WTC11 (cell line): Measurements from ENCODE around the gene ASPHD1. TPM values are rescaled to one million over a fixed set of nuclear protein-coding genes. Genes with fewer than 3 reads are reported as not detected.

Experiments
- ATAC-seq: fragments of 200-7000 bp; cut with Tn5 transposase; 2 replicates; pipeline ENCODE4 v1.10.0; 2021; ENCODE audit warnings: mild to moderate bottlenecking, moderate library complexity
- CTCF ChIA-PET: fragments of 300-600 bp; sonication (Branson Sonifier 250); formaldehyde crosslinking; loops from one replicate; lab custom pipeline; 2021; ENCODE audit warnings: antibody characterized with exemption; lab: Charles Lee
- POLR2A ChIA-PET: fragments of 350-600 bp; sonication (Branson Sonifier 250); formaldehyde crosslinking; loops from one replicate; lab custom pipeline; 2021; ENCODE audit warnings: antibody characterized with exemption; lab: Charles Lee
- DNase-seq: peaks from one replicate; pipeline ENCODE4 v3.0.0; 2021; ENCODE audit warnings: low spot score
- H3K27ac Mint-ChIP-seq: 2 replicates; pipeline ENCODE4 v1.8.0; 2021; ENCODE audit warnings: mixed read lengths
- H3K27me3 Mint-ChIP-seq: 2 replicates; pipeline ENCODE4 v1.8.0; 2021; ENCODE audit warnings: low read depth, mild to moderate bottlenecking, moderate library complexity, mixed read lengths
- H3K36me3 Mint-ChIP-seq: 2 replicates; pipeline ENCODE4 v1.8.0; 2021; ENCODE audit warnings: mixed read lengths
- H3K4me1 Mint-ChIP-seq: 2 replicates; pipeline ENCODE4 v1.8.0; 2022; ENCODE audit warnings: mixed read lengths
- H3K4me3 Mint-ChIP-seq: 2 replicates; pipeline ENCODE4 v1.8.0; 2021; ENCODE audit warnings: mild to moderate bottlenecking, moderate library complexity, mixed read lengths
- H3K9me3 Mint-ChIP-seq: 2 replicates; pipeline ENCODE4 v1.8.0; 2021; ENCODE audit warnings: mixed read lengths
- FOXP4 ChIP-seq: sonication (generic); formaldehyde crosslinking; IDR thresholded peaks from 2 replicates; pipeline ENCODE4 v1.8.0; 2022; ENCODE audit warnings: mild to moderate bottlenecking, missing genetic modification reagents
- GABPB1 ChIP-seq: sonication (generic); formaldehyde crosslinking; IDR thresholded peaks from 2 replicates; pipeline ENCODE4 v1.8.1; 2023; ENCODE audit warnings: mild to moderate bottlenecking, missing genetic modification reagents
- GRHL2 ChIP-seq: fragments of 250-450 bp; sonication (Bioruptor Pico); IDR thresholded peaks from 2 replicates; pipeline ENCODE4 v1.8.0; 2022; ENCODE audit warnings: mild to moderate bottlenecking, moderate library complexity; ENCODE audit not compliant: insufficient replicate concordance, severe bottlenecking
- NFYB ChIP-seq: sonication (generic); formaldehyde crosslinking; conservative IDR thresholded peaks from 2 replicates; pipeline ENCODE4 v1.8.0; 2022; ENCODE audit warnings: low read depth, missing genetic modification reagents
- NR2C2 ChIP-seq: sonication (generic); formaldehyde crosslinking; IDR thresholded peaks from 2 replicates; pipeline ENCODE4 v1.8.0; 2022; ENCODE audit warnings: mild to moderate bottlenecking, missing genetic modification reagents
- SP1 ChIP-seq: sonication (generic); formaldehyde crosslinking; conservative IDR thresholded peaks from 2 replicates; pipeline ENCODE4 v1.8.1; 2022; ENCODE audit warnings: missing genetic modification reagents
- TCF7 ChIP-seq: sonication (generic); formaldehyde crosslinking; IDR thresholded peaks from 2 replicates; pipeline ENCODE4 v1.8.0; 2022; ENCODE audit warnings: mild to moderate bottlenecking, low read depth, missing genetic modification reagents, moderate library complexity
- TEAD4 ChIP-seq: sonication (generic); formaldehyde crosslinking; IDR thresholded peaks from 2 replicates; pipeline ENCODE4 v1.8.0; 2022; ENCODE audit warnings: mild to moderate bottlenecking, missing genetic modification reagents
- total RNA-seq: library from RNA; stranded (reverse); gene quantifications from 3 replicates; pipeline ENCODE4 v1.2.3, GENCODE V29; 2021
- TF ChIP-seq, protein P1 (sequence below): fragments of 200-600 bp; IDR thresholded peaks from 2 replicates; pipeline ENCODE4 v1.8.0; 2022; ENCODE audit warnings: antibody characterized with exemption
- TF ChIP-seq, protein P2 (sequence below): fragments of 250-450 bp; sonication (Bioruptor Pico); IDR thresholded peaks from 2 replicates; pipeline ENCODE4 v1.9.0; 2021; ENCODE audit warnings: mild to moderate bottlenecking, borderline replicate concordance
- TF ChIP-seq, protein P3 (sequence below): sonication (generic); formaldehyde crosslinking; IDR thresholded peaks from 2 replicates; pipeline ENCODE4 v1.8.0; 2023; ENCODE audit warnings: missing genetic modification reagents, mild to moderate bottlenecking, borderline replicate concordance
- TF ChIP-seq, protein P4 (sequence below): fragments of 250-450 bp; sonication (Bioruptor Pico); conservative IDR thresholded peaks from 2 replicates; pipeline ENCODE4 v1.9.0; 2021; ENCODE audit warnings: mild to moderate bottlenecking

ASPHD1 gene
- total RNA-seq, 1 experiment from 2014 or later, result 26.9 TPM

DNA sequence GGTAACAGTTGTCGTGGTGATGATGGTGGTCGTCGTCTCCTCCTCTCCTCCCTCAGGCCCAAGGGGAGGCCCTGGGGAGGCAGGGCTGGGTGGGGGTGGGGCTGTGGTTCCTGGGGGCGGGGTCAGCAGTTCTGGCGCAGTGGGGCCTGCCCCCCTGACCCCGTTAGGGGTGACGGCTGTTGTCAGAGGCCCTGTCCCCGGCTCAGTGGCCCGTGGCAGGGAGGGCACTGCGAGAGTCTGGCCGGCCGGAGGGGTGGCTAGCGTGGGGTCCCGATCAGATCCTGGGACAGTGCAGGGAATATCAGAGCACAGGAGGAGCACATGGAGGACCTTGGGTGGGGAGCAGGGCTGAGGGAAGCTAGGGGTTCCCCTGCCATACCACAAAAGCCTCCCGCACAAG is 3.4 kb upstream of the ASPHD1 start:
- Mint-ChIP-seq H3K4me1 (peaks cover 35% of the 10 kb centered on the region), H3K36me3 (peaks cover 11% of the 10 kb centered on the region; the same call in 1 of the 2 replicates), H3K4me3 (no peak overlapping the region), H3K27ac (no peak overlapping the region), H3K27me3 (no peaks in the 10 kb centered on the region), H3K9me3 (no peaks in the 10 kb centered on the region)
- ATAC-seq, result no peak
- TF ChIP-seq TEAD4 (CRISPR knock-in tag) (no peak), NR2C2 (CRISPR knock-in tag) (no peak), SP1 (CRISPR knock-in tag) (no peak), NFYB (CRISPR knock-in tag) (no peak), GABPB1 (CRISPR knock-in tag) (no peak), TCF7 (no peak), FOXP4 (CRISPR knock-in tag) (no peak), GRHL2 (CRISPR knock-in tag) (no peak)
- TF ChIP-seq, protein P1, sequence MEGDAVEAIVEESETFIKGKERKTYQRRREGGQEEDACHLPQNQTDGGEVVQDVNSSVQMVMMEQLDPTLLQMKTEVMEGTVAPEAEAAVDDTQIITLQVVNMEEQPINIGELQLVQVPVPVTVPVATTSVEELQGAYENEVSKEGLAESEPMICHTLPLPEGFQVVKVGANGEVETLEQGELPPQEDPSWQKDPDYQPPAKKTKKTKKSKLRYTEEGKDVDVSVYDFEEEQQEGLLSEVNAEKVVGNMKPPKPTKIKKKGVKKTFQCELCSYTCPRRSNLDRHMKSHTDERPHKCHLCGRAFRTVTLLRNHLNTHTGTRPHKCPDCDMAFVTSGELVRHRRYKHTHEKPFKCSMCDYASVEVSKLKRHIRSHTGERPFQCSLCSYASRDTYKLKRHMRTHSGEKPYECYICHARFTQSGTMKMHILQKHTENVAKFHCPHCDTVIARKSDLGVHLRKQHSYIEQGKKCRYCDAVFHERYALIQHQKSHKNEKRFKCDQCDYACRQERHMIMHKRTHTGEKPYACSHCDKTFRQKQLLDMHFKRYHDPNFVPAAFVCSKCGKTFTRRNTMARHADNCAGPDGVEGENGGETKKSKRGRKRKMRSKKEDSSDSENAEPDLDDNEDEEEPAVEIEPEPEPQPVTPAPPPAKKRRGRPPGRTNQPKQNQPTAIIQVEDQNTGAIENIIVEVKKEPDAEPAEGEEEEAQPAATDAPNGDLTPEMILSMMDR, result no peak
- TF ChIP-seq, protein P2, sequence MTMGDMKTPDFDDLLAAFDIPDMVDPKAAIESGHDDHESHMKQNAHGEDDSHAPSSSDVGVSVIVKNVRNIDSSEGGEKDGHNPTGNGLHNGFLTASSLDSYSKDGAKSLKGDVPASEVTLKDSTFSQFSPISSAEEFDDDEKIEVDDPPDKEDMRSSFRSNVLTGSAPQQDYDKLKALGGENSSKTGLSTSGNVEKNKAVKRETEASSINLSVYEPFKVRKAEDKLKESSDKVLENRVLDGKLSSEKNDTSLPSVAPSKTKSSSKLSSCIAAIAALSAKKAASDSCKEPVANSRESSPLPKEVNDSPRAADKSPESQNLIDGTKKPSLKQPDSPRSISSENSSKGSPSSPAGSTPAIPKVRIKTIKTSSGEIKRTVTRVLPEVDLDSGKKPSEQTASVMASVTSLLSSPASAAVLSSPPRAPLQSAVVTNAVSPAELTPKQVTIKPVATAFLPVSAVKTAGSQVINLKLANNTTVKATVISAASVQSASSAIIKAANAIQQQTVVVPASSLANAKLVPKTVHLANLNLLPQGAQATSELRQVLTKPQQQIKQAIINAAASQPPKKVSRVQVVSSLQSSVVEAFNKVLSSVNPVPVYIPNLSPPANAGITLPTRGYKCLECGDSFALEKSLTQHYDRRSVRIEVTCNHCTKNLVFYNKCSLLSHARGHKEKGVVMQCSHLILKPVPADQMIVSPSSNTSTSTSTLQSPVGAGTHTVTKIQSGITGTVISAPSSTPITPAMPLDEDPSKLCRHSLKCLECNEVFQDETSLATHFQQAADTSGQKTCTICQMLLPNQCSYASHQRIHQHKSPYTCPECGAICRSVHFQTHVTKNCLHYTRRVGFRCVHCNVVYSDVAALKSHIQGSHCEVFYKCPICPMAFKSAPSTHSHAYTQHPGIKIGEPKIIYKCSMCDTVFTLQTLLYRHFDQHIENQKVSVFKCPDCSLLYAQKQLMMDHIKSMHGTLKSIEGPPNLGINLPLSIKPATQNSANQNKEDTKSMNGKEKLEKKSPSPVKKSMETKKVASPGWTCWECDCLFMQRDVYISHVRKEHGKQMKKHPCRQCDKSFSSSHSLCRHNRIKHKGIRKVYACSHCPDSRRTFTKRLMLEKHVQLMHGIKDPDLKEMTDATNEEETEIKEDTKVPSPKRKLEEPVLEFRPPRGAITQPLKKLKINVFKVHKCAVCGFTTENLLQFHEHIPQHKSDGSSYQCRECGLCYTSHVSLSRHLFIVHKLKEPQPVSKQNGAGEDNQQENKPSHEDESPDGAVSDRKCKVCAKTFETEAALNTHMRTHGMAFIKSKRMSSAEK, result no peak
- TF ChIP-seq, protein P3, sequence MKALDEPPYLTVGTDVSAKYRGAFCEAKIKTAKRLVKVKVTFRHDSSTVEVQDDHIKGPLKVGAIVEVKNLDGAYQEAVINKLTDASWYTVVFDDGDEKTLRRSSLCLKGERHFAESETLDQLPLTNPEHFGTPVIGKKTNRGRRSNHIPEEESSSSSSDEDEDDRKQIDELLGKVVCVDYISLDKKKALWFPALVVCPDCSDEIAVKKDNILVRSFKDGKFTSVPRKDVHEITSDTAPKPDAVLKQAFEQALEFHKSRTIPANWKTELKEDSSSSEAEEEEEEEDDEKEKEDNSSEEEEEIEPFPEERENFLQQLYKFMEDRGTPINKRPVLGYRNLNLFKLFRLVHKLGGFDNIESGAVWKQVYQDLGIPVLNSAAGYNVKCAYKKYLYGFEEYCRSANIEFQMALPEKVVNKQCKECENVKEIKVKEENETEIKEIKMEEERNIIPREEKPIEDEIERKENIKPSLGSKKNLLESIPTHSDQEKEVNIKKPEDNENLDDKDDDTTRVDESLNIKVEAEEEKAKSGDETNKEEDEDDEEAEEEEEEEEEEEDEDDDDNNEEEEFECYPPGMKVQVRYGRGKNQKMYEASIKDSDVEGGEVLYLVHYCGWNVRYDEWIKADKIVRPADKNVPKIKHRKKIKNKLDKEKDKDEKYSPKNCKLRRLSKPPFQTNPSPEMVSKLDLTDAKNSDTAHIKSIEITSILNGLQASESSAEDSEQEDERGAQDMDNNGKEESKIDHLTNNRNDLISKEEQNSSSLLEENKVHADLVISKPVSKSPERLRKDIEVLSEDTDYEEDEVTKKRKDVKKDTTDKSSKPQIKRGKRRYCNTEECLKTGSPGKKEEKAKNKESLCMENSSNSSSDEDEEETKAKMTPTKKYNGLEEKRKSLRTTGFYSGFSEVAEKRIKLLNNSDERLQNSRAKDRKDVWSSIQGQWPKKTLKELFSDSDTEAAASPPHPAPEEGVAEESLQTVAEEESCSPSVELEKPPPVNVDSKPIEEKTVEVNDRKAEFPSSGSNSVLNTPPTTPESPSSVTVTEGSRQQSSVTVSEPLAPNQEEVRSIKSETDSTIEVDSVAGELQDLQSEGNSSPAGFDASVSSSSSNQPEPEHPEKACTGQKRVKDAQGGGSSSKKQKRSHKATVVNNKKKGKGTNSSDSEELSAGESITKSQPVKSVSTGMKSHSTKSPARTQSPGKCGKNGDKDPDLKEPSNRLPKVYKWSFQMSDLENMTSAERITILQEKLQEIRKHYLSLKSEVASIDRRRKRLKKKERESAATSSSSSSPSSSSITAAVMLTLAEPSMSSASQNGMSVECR (CRISPR knock-in tag), result no peak
- TF ChIP-seq, protein P4, sequence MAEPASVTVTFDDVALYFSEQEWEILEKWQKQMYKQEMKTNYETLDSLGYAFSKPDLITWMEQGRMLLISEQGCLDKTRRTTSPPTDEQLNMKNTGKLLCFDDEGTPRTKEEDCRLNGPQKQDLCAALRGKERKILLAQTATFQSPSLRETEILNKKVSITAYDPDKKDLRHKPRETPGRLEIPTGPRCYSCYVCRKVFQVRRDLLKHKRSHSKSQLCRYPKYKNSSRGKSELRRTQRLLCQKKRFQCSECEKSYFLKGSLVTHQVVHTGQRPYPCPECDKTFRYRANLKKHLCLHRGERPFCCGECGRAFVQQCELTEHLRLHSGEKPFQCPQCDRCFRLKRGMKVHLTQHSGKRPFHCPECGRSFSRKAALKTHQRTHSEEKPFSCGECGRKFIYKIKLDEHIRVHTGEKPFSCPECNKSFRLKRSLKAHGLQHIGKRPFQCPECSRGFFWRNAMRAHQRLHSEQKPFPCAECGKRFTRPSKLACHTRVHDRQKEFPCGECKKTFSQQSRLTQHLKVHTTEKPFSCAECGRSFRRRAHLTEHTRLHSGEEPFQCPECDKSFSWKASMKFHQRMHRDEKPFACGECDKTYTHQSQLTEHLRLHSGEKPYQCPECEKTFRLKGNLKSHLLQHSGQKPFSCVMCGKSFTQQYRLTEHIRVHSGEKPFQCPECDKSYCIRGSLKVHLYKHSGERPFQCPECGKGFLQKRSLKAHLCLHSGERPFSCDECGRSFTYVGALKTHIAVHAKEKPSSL, result no peak
- DNase-seq, result no peak
- ChIA-PET CTCF (no interaction called here), POLR2A (no interaction called here)
